Measurements from ENCODE around the gene TRAPPC3.
A peak's percentile ranks its signal among the peaks of the same experiment; 100 is the strongest.

- TF ChIP-seq CTCF (IDR thresholded peaks at IDR 0.05) = peak; percentile 98 to 99 (median 99)
- TF ChIP-seq POLR2A (IDR thresholded peaks at IDR 0.05) = peak; percentile 53 to 92
These were observed 60.5 kb downstream of the TRAPPC3 start, which contains the start of gene ADPRS for GRCh38 chr1:36088577-36089392.
